GM23248 (cell line): ENCODE data around the gene TMIGD1. TPM values are rescaled to one million over a fixed set of nuclear protein-coding genes. Genes with fewer than 3 reads are reported as not detected.

Experiments used
- DNase-seq: peaks from one replicate; pipeline ENCODE4 v3.0.0-alpha.2; 2015
- H2AFZ ChIP-seq: fragments of 200-600 bp; sonication (generic); 2 replicates; pipeline ENCODE4 v1.6.1; 2016; ENCODE audit warnings: antibody characterized with exemption
- H3F3A ChIP-seq: fragments of 200-600 bp; sonication (generic); 2 replicates; pipeline ENCODE4 v1.6.1; 2016; ENCODE audit warnings: mild to moderate bottlenecking, antibody characterized with exemption, mixed run types; ENCODE audit not compliant: insufficient read depth
- H3K27ac ChIP-seq: fragments of 200-600 bp; sonication (generic); 2 replicates; pipeline ENCODE4 v1.5.1; 2016; ENCODE audit warnings: mild to moderate bottlenecking
- H3K27me3 ChIP-seq: fragments of 200-600 bp; sonication (generic); replicated peaks from 2 replicates; pipeline ENCODE4 v1.6.1; 2016; ENCODE audit warnings: mild to moderate bottlenecking; ENCODE audit not compliant: insufficient read depth
- H3K36me3 ChIP-seq: fragments of 200-600 bp; sonication (generic); 2 replicates; pipeline ENCODE4 v1.6.1; 2016; ENCODE audit warnings: low read depth, mild to moderate bottlenecking
- H3K4me1 ChIP-seq: fragments of 200-600 bp; sonication (generic); 2 replicates; pipeline ENCODE4 v1.6.1; 2016; ENCODE audit warnings: mild to moderate bottlenecking; ENCODE audit not compliant: insufficient read depth
- H3K4me2 ChIP-seq: fragments of 200-600 bp; sonication (generic); one replicate; pipeline ENCODE4 v1.6.1; 2016; ENCODE audit warnings: mild to moderate bottlenecking; ENCODE audit not compliant: unreplicated experiment
- H3K4me3 ChIP-seq: fragments of 200-600 bp; sonication (generic); 2 replicates; pipeline ENCODE4 v1.5.1; 2016; ENCODE audit warnings: mild to moderate bottlenecking
- H3K79me2 ChIP-seq: fragments of 200-600 bp; sonication (generic); 2 replicates; pipeline ENCODE4 v1.6.1; 2016; ENCODE audit warnings: mild to moderate bottlenecking; ENCODE audit not compliant: insufficient read depth
- H3K9ac ChIP-seq: fragments of 200-600 bp; sonication (generic); 2 replicates; pipeline ENCODE4 v1.6.1; 2016; ENCODE audit warnings: mild to moderate bottlenecking
- H3K9me2 ChIP-seq: fragments of 200-600 bp; sonication (generic); 2 replicates; pipeline ENCODE4 v1.6.1; 2016; ENCODE audit warnings: mixed run types, mild to moderate bottlenecking, moderate library complexity; ENCODE audit not compliant: insufficient read depth
- H3K9me3 ChIP-seq: fragments of 200-600 bp; sonication (generic); one replicate; pipeline ENCODE4 v1.6.1; 2017; ENCODE audit warnings: low read depth
- H4K20me1 ChIP-seq: fragments of 200-600 bp; sonication (generic); 2 replicates; pipeline ENCODE4 v1.6.0; 2016; ENCODE audit not compliant: insufficient read depth
- EZH2 ChIP-seq: fragments of 200-600 bp; sonication (generic); IDR thresholded peaks from 2 replicates; pipeline ENCODE4 v1.6.1; 2018; ENCODE audit warnings: antibody characterized with exemption, mild to moderate bottlenecking; ENCODE audit not compliant: insufficient read depth, poor library complexity, severe bottlenecking
- EZH2phosphoT487 ChIP-seq: fragments of 200-600 bp; sonication (generic); IDR thresholded peaks from 2 replicates; pipeline ENCODE4 v1.6.1; 2018; ENCODE audit warnings: antibody characterized with exemption, moderate library complexity, mild to moderate bottlenecking, low read depth; ENCODE audit not compliant: insufficient read depth
- WGBS, 2 experiments: methylation state at CpG; one replicate each; pipeline ENCODE4 v1.1.6; 2015 to 2017; ENCODE audit warnings: low lambda C conversion rate in 2 of 2, low coverage in 1 of 2; ENCODE audit errors: missing lambda C conversion rate in 2 of 2; 5-methylcytosine and 5-hydroxymethylcytosine counted together
- in situ Hi-C: fragments of 300-500 bp; cut with MboI; formaldehyde crosslinking; loops from 2 replicates; pipeline ENCODE4 v1.15.0; 2020
- polyA plus RNA-seq: library from polyadenylated mRNA; unstranded; fragments of >200 nt; fragmentation: Nextera tagmentation; extraction: Ambion mirVana; gene quantifications from 2 replicates; pipeline ENCODE4 v1.2.1, GENCODE V29; 2016
- total RNA-seq: library from RNA; depleted of rRNA; stranded (reverse); fragments of >200 nt; shearing (Covaris generic); gene quantifications from 2 replicates; pipeline ENCODE4 v1.2.3, GENCODE V29; 2014

Gene TMIGD1
- total and polyA plus RNA-seq, 2 experiments from 2014 or later: not detected

DNA sequence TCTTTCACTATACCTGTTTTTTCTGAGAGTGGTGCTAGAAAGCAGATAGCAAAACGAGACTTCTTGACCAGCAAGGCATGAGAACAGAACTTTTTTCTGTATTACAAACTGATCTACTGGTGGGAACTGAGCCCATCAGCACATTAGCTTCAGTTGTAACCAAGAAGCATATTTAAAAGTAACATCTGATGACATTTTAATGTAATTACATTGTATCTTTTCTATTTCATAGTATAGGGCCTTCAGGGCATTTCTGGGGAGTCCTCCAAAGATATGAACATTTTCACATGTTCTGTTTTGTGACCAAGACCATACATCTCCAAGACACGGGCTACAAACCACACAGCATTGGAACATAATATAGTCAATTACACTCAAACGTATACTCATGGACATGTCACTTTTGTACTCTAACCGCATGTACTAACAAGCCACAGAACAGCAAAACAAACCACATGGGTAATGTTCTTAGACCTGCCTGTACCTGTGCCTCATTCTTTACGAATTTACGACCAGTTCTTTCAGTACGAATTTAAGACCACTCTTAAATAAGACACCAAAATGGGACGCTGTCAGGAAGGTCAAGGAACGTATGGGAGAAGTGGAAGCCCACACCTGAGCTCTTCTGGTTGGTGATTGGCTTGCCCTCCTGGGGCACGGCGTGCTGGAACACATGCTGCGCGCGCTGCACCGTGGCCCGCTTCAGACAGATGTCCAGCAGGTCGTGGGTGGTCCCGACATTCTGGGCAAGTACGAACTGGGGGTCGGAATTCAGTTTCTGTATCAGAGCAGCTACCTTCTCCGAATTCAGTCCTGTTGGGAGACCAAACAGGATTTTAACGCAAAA, 42.9 kb downstream of the TMIGD1 start:
- in situ Hi-C loops: no loop called here
- Histone ChIP-seq H3F3A (peaks cover 12% of the 10 kb centered on the region), H3K9ac (peak overlapping the region; percentile 85), H3K9me3 (no peaks in the 10 kb centered on the region), H3K27me3 (no peaks in the 10 kb centered on the region), H4K20me1 (0 out of 2 replicates have a peak, but pooled peaks cover 3% of the 10 kb centered on the region), H3K36me3 (peaks cover 12% of the 10 kb centered on the region), H2AFZ (peak overlapping the region; percentile 96), H3K4me3 (peak overlapping the region; percentile 89), H3K4me2 (peak overlapping the region; percentile 92), H3K79me2 (peaks cover 29% of the 10 kb centered on the region), H3K4me1 (peaks cover 11% of the 10 kb centered on the region; the same call in 1 of the 2 replicates), H3K9me2 (no peaks in the 10 kb centered on the region), H3K27ac (peak overlapping the region; percentile 64)
- no peak for TF ChIP-seq EZH2phosphoT487
- TF ChIP-seq EZH2: no peak
- peak; percentile 65 for DNase-seq
- 1 to 2% methylated on average over 22 of the region's 22 CpGs for WGBS, 2 experiments

DNA sequence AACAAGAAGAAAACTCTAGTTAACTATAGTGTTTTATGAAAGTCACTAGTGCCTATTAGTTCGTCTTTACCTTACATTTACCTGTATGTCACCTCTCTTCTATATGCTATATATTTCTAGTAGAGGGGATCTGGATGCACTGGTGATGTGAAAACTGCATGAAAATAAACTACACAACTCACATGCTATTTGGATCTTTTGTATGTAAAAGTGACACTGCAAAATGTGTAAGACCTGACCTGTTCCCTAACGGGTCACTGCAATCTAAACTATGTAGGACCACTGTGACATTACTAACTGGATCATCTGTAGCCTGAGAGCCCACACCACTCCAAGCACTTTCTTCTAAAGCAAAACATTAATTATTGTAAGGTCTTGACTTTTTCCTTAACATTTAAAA, 43.8 kb downstream of the TMIGD1 start:
- Histone ChIP-seq H3K4me2 (peak overlapping the region; percentile 92), H3K4me1 (peaks cover 11% of the 10 kb centered on the region; the same call in 1 of the 2 replicates), H3K4me3 (peak overlapping the region; percentile 89), H3K36me3 (peaks cover 21% of the 10 kb centered on the region), H2AFZ (peak overlapping the region; percentile 96; the same call in 1 of the 2 replicates), H3K79me2 (peaks cover 29% of the 10 kb centered on the region), H3K27me3 (no peaks in the 10 kb centered on the region), H3K9ac (peak overlapping the region; percentile 85; the same call in 1 of the 2 replicates), H3K27ac (no peak overlapping the region), H3F3A (peaks cover 12% of the 10 kb centered on the region), H4K20me1 (0 out of 2 replicates have a peak, but pooled peaks cover 3% of the 10 kb centered on the region), H3K9me3 (no peaks in the 10 kb centered on the region), H3K9me2 (no peaks in the 10 kb centered on the region)
- no peak for TF ChIP-seq EZH2phosphoT487
- TF ChIP-seq EZH2: no peak
- in situ Hi-C loops: no loop called here
- WGBS, 2 experiments: 91 to 94% methylated on average over 2 of the region's 2 CpGs
- DNase-seq: no peak

DNA sequence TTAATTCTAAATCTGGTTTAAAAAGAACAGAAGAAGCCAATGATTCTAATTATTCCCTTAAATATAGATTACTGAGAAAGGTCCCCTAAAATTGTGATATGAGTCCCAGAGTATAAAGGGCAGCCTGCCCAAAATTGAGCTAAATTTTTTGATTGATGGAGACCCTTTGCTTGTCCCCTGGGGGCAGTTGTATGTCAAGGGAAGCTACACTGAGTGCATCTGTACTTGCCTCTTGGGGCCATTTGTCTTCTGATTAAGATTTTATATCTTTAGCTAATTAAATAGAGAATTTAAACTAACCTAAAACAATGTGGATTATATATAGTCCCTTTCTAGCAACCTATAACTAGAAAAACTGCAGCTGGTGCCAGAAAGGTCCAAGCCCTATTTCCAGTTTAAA, 54.7 kb downstream of the TMIGD1 start:
- H3K27me3 ChIP-seq: no peaks in the 10 kb centered on the region
- no peaks in the 10 kb centered on the region for H3K9me3 ChIP-seq
- H3K4me3 ChIP-seq: no peak overlapping the region
- peaks cover 8% of the 10 kb centered on the region; the same call in 1 of the 2 replicates for H3K4me1 ChIP-seq
- H3K79me2 ChIP-seq: no peaks in the 10 kb centered on the region; the same call in 1 of the 2 replicates
- no peak overlapping the region for H3K27ac ChIP-seq
- no peak overlapping the region for H2AFZ ChIP-seq
- H3K4me2 ChIP-seq: no peak overlapping the region
- no peaks in the 10 kb centered on the region for H3K9me2 ChIP-seq
- no peaks in the 10 kb centered on the region for H4K20me1 ChIP-seq
- in situ Hi-C loops: no loop called here
- no peak overlapping the region for H3K9ac ChIP-seq
- H3F3A ChIP-seq: no peaks in the 10 kb centered on the region
- H3K36me3 ChIP-seq: peaks cover 8% of the 10 kb centered on the region
- TF ChIP-seq EZH2phosphoT487: no peak
- no peak for TF ChIP-seq EZH2
- no peak for DNase-seq

DNA sequence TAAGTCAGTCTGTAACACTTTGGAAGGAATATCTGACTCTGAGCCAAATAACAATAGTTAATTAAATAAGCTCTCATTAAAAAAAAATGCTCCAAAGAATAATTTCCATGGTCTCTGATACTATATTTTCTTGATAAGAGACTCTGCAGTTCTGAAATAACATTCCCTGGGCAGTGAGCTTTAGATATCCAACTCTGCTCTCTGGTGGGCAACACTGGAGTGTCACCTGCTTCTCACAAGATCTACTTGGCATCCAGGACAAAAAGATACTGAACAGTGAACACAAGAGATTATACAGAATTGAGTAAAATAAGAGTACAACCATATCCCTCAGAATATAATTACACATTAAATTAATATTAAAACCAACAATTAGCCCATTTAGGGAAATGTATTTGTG, 55.8 kb downstream of the TMIGD1 start:
- no peaks in the 10 kb centered on the region for H3K27me3 ChIP-seq
- H3K9ac ChIP-seq: no peak overlapping the region
- no peak overlapping the region for H3K4me2 ChIP-seq
- H3F3A ChIP-seq: no peaks in the 10 kb centered on the region
- no peak overlapping the region for H3K27ac ChIP-seq
- H3K9me2 ChIP-seq: no peaks in the 10 kb centered on the region
- H3K4me1 ChIP-seq: peaks cover 8% of the 10 kb centered on the region; the same call in 1 of the 2 replicates
- TF ChIP-seq EZH2 (no peak), EZH2phosphoT487 (no peak)
- H2AFZ ChIP-seq: no peak overlapping the region
- H3K4me3 ChIP-seq: no peak overlapping the region
- no peaks in the 10 kb centered on the region for H3K9me3 ChIP-seq
- in situ Hi-C loops: no loop called here
- H4K20me1 ChIP-seq: no peaks in the 10 kb centered on the region
- H3K36me3 ChIP-seq: peaks cover 11% of the 10 kb centered on the region
- peak; percentile 62 for DNase-seq
- H3K79me2 ChIP-seq: no peaks in the 10 kb centered on the region; the same call in 1 of the 2 replicates
